Adrenal gland (tissue), 5 donors: ENCODE results near the gene CELF3.

Source experiments
- CTCF ChIP-seq, 6 experiments: fragments of 450-650 bp in 4 of 6; fragments of 200-600 bp in 2 of 6; sonication (generic) in 1 of 6; IDR thresholded peaks; 1 replicate in 5 of 6; 2 replicates in 1 of 6; pipeline versions ENCODE4 v1.5.1 to v1.8.0; 2016 to 2021; ENCODE audit warnings: antibody characterized with exemption in 6 of 6, mild to moderate bottlenecking in 2 of 6, moderate library complexity in 1 of 6
- POLR2A ChIP-seq, 2 donors: fragments of 450-650 bp; IDR thresholded peaks; one replicate each; pipeline ENCODE4 v1.6.1; 2017; ENCODE audit warnings: antibody characterized with exemption in 2 of 2, mild to moderate bottlenecking in 2 of 2, moderate library complexity in 1 of 2
- donor health status: DM: no; HTN: no; CAD: no.

GRCh38 chr1:151705753-151706463, 10.7 kb downstream of the CELF3 start:
- TF ChIP-seq CTCF (IDR thresholded peaks at IDR 0.05): no peak
- no peak for TF ChIP-seq POLR2A (IDR thresholded peaks at IDR 0.05)
